PFSK-1 (cell line): ENCODE results near the gene RAD51D.

Experiments
- POLR2AphosphoS5 ChIP-seq: IDR thresholded peaks from 2 replicates; pipeline ENCODE4 v1.6.1; 2012; ENCODE audit warnings: low read depth, mild to moderate bottlenecking, control low read depth, low read length, moderate library complexity
- TAF1 ChIP-seq: IDR thresholded peaks from 2 replicates; pipeline ENCODE4 v1.6.1; 2012; ENCODE audit warnings: low read length, control low read depth, borderline replicate concordance; ENCODE audit not compliant: insufficient read depth

GRCh38 chr17:35154196-35155165 is 34.8 kb upstream of the RAD51D start:
- TF ChIP-seq POLR2AphosphoS5 (no peak), TAF1 (no peak)
